Heart right ventricle (tissue), 16 donors: ENCODE results near the gene NOTO. TPM values are rescaled to one million over a fixed set of nuclear protein-coding genes. Genes with fewer than 3 reads are reported as not detected.
"Not testable (repeated sequence)": the region's sequence is repeated elsewhere in the genome, so short reads cannot be mapped to it uniquely, and the experiment has no call there.

ENCODE experiments used
- ATAC-seq, 8 donors: fragments of 200-7000 bp; cut with Tn5 transposase; one replicate each; pipeline ENCODE4 v1.9.1; 2020; ENCODE audit warnings: mild to moderate bottlenecking in 8 of 8, moderate library complexity in 8 of 8, moderate number of reproducible peaks in 1 of 8
- DNase-seq, 2 donors: peaks; one replicate each; pipeline ENCODE4 v3.0.0-alpha.2; 2020
- H3K27ac ChIP-seq, 10 donors: fragments of 200-600 bp; sonication (generic) in 2 of 10; one replicate each; pipeline versions ENCODE4 v1.5.0 to v1.8.0; 2020 to 2022; ENCODE audit warnings: mild to moderate bottlenecking in 3 of 10
- H3K27me3 ChIP-seq, 7 donors: fragments of 200-600 bp; one replicate each; pipeline ENCODE4 v1.8.0; 2021 to 2022; ENCODE audit warnings: mild to moderate bottlenecking in 2 of 7
- H3K36me3 ChIP-seq, 9 donors: fragments of 200-600 bp; sonication (generic) in 1 of 9; one replicate each; pipeline versions ENCODE4 v1.5.0 to v1.8.0; 2020 to 2022; ENCODE audit warnings: mild to moderate bottlenecking in 2 of 9
- H3K4me1 ChIP-seq, 9 donors: fragments of 200-600 bp; sonication (generic) in 1 of 9; one replicate each; pipeline versions ENCODE4 v1.5.0 to v1.8.0; 2020 to 2022; ENCODE audit warnings: mild to moderate bottlenecking in 4 of 9
- H3K4me3 ChIP-seq, 10 donors: fragments of 200-600 bp; sonication (generic) in 2 of 10; one replicate each; pipeline versions ENCODE4 v1.5.0 to v1.8.0; 2020 to 2022; ENCODE audit warnings: mild to moderate bottlenecking in 7 of 10, moderate library complexity in 2 of 10
- H3K9me3 ChIP-seq, 11 donors: fragments of 200-600 bp in 10 of 11; sonication (generic) in 2 of 11; one replicate each; pipeline versions ENCODE4 v1.5.0 to v1.8.0; 2013 to 2022; ENCODE audit warnings: mild to moderate bottlenecking in 2 of 11, control low read depth in 1 of 11, moderate library complexity in 1 of 11
- whole genome bisulfite sequencing, 2 donors: extraction: QIAGEN DNeasy Blood & Tissue Kit; methylation state at CpG; one replicate each; pipeline ENCODE4 v1.1.7; 2013; ENCODE audit warnings: inconsistent platforms in 1 of 2; 5-methylcytosine and 5-hydroxymethylcytosine counted together
- intact Hi-C, 10 donors: fragments of 100-400 bp; cut with DNase I; formaldehyde crosslinking; loops; one replicate each; pipeline versions ENCODE4 v1.11.1 to v1.14.2; 2022
- polyA plus RNA-seq, 2 donors: library from polyadenylated mRNA; stranded (reverse); fragments of 200-250 nt; gene quantifications; one replicate each; pipeline ENCODE4 v1.2.3, GENCODE V29; 2013
- total RNA-seq, 10 donors: library from RNA; stranded (reverse); fragmentation: NEBNext Ultra II Directional in 3 of 10; extraction: Animal tissue kit (Norgen Biotek cat#: 25700) in 3 of 10; gene quantifications; one replicate each; pipeline versions ENCODE4 v1.2.1 to v1.2.4, GENCODE V29; 2021 to 2023
- TF ChIP-seq, protein P1 (sequence below), 9 donors: fragments of 200-600 bp; sonication (generic) in 2 of 9; IDR thresholded peaks; one replicate each; pipeline versions ENCODE4 v1.5.0 to v1.8.0; 2021 to 2022; ENCODE audit warnings: antibody characterized with exemption in 9 of 9, mild to moderate bottlenecking in 5 of 9, moderate library complexity in 1 of 9
- donor health status: Arrhythmogenic right ventricular cardiomyopathy.
- donor health status: ischemic (EF 13 %, LVEDD 7.1; RV severe dilation, severe dysfunction).
- donor health status: healthy with polysubstance abuse.
- donor health status: DM: no; HTN: yes; CAD: no.
- donor health status: DM: no; HTN: no; CAD: no.
- donor health status: ischemic (EF 25% LVEDD 6.9; RV normal size, moderate dysfunction).
- donor health status: ischemic (EF 25% LVEDD 5.7; RV mildly dilated, moderate dysfunction).
- donor health status: healthy.
- donor health status: DM: yes; HTN: yes; CAD: no.
- donor health status: Ischemic cardiomyopathy.
- donor health status: ischemic (EF 35%, LVEDD 5.7; RV mildly dilated, moderate dysfunction).
- donor health status: nonischemic (EF 11% LVEDD 7.7; RV severe dilation, severe dysfunction).
- donor health status: DM: yes; HTN: yes; CAD: no.
- donor health status: PGD.
- donor health status: ischemic (EF 29% LVEDD 5.4; RV normal size, mild dysfunction).
- donor health status: nonischemic (EF 23%, LVEDD 6.1; RV moderate dilation, normal function).

Gene NOTO
- total and polyA plus RNA-seq, 12 donors: not detected

DNA sequence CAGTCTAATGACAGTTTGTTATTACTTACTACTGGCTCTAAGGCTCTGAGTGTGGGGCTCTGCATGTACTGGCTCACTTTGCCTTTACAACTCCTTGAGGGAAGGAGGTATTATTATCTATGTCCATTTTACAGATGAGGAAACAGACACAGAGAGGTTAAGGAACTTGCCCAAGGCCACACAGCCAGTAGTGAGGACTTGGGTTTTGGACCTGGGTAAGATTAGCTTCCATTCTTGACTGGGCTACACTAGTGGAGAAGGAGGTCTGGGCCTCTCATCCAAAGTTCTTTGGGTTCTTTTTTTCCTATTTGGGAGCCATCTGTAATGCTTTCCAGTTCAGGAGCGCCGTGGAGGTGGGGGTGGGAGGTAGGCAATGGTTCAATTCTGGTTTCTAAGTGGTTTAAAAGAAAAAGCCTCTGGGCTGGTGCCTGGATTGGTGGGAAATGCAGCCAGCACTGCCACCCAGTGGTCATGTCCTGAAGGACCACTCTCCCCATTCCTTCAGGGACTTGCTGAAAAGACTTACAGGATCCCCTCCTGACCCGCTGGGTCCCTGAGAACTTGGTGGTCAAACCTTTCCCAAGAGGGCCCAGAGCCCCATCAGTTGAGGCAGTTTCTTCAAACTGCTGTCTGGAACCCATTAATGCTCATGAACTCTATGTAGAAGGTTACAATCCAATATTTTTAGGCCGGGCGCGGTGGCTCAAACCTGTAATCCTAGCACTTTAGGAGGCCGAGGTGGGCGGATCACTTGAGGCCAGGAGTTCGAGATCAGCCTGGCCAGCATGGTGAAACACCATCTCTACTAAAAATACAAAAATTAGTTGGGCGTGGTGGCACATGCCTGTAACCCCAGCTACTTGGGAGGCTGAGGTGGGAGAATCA, 38.6 kb upstream of the NOTO start:
- ATAC-seq: peak; percentile 58 to 90 (median 83)
- Histone ChIP-seq H3K27me3 (peaks cover 0 to 4% (median 0%) of the 10 kb centered on the region in 7 donors), H3K27ac (no peak overlapping the region), H3K36me3 (no peaks in the 10 kb centered on the region), H3K4me3 (no peak overlapping the region), H3K9me3 (no peaks in the 10 kb centered on the region), H3K4me1 (no peaks in the 10 kb centered on the region)
- peak; percentile 60 to 66 for DNase-seq
- intact Hi-C loops: loop anchor here (1.0 to 5.0 kb wide), 6 partner anchors 79 to 271 kb away; no protein-coding TSS in a partner anchor
- WGBS, 2 donors: 55 to 56% methylated on average over 10 of the region's 10 CpGs
- TF ChIP-seq, protein P1, sequence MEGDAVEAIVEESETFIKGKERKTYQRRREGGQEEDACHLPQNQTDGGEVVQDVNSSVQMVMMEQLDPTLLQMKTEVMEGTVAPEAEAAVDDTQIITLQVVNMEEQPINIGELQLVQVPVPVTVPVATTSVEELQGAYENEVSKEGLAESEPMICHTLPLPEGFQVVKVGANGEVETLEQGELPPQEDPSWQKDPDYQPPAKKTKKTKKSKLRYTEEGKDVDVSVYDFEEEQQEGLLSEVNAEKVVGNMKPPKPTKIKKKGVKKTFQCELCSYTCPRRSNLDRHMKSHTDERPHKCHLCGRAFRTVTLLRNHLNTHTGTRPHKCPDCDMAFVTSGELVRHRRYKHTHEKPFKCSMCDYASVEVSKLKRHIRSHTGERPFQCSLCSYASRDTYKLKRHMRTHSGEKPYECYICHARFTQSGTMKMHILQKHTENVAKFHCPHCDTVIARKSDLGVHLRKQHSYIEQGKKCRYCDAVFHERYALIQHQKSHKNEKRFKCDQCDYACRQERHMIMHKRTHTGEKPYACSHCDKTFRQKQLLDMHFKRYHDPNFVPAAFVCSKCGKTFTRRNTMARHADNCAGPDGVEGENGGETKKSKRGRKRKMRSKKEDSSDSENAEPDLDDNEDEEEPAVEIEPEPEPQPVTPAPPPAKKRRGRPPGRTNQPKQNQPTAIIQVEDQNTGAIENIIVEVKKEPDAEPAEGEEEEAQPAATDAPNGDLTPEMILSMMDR (IDR thresholded peaks at IDR 0.05): peak; percentile 75 to 93 (median 87)

DNA sequence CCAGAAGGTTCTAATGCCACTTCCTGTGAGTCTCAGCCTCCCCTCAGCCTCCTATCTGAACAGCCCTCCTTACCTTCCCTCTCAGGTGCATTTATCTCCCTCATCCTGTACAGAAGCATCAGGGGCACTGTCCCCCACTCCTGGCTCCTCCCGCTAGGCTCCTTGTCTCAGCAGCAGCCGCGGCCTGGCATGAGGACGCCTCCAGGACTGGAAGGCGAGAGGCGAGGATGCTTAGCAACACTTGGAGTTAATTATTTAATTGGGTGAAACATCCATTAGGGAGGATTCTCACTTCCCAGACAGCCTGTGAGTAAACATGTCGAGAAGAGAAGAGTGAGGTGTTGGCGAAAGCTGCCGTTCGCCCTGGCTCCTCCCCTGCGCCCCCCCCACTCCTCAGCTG, 36.4 kb upstream of the NOTO start:
- intact Hi-C loops, H3K27ac ChIP-seq, H3K9me3 ChIP-seq, H3K27me3 ChIP-seq, DNase-seq, H3K36me3 ChIP-seq, ATAC-seq, H3K4me3 ChIP-seq, H3K4me1 ChIP-seq: not testable (repeated sequence)
- 56 to 60% methylated on average over 11 of the region's 11 CpGs for WGBS, 2 donors

DNA sequence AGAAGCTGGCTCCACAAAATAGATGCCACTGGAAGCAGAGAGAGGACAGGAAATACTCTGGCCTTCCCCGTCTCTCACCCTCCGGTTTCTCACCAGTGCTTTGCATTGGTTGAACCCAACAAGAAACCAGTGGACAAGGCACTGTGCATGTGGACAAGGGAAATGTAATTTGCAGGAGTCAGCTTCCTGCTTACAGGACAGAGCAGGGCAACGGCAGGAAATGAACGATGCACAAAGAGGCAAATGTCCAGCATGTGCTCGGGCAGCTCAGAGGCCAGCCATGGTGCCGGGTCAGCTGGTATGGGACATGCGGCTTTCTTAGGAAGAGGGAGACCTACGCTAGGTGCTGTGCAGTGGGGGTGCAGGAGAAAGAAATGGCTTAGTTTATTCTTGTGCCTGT, 35.6 kb upstream of the NOTO start:
- H3K4me1 ChIP-seq, H3K4me3 ChIP-seq, intact Hi-C loops: not testable (repeated sequence)

DNA sequence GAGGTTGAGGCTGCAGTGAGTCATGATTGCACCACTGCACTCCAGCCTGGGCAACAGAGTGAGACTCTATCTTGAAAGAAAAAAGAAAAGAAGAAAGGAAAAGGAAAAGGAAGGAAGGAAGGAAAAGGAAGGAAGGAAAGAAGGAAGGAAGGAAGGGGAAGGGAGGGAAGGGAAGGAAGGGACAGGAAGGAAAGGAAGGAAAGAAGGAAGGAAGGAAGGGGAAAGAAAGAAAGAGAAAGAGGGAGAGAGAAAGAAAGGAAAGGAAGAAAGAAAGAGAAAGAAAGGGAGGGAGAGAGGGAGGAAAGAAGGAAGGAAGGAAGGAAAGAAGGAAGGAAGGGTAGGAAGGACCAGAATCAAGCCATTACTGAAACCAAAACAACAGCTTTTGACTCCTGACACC, 34.0 kb upstream of the NOTO start:
- H3K4me3 ChIP-seq, DNase-seq, H3K9me3 ChIP-seq, ATAC-seq, H3K36me3 ChIP-seq, H3K27me3 ChIP-seq, H3K27ac ChIP-seq, intact Hi-C loops, H3K4me1 ChIP-seq: not testable (repeated sequence)

More for the DNA sequence above, 35.6 kb upstream of the NOTO start:
- 61 to 65% methylated on average over 3 of the region's 8 CpGs for WGBS, 2 donors
- not testable (repeated sequence) for ATAC-seq, H3K27me3 ChIP-seq, H3K27ac ChIP-seq, H3K36me3 ChIP-seq, H3K9me3 ChIP-seq, DNase-seq

DNA sequence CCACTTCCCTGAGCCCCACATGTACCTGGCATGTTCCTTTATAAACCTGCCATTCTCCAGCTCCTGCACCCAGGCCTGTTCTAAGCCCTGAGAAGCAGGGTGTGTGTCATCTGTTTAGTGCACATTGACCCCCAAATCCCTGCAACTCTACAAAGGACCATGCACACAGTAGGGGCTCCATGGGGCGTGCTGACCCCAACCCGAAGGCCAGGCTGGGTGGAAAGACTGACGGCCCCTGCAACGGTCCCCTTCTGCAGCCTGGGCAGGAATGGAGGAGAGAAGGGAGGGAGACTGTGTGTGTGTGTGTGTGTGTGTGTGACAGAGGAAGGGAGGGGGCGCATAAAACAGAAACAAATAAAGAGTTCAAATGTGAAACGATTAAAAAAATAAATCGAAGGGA, 32.0 kb upstream of the NOTO start:
- intact Hi-C loops: loop anchor here in 1 of 10 donors (10.0 kb wide), 1 partner anchor 396 kb away; no protein-coding TSS in a partner anchor
- not testable (repeated sequence) for DNase-seq, H3K9me3 ChIP-seq, H3K4me1 ChIP-seq, H3K27ac ChIP-seq, ATAC-seq, H3K4me3 ChIP-seq, H3K36me3 ChIP-seq
- WGBS, 2 donors: 70 to 84% methylated on average over 5 of the region's 7 CpGs
- peaks cover 0 to 13% (median 0%) of the 10 kb centered on the region in 7 donors for H3K27me3 ChIP-seq

DNA sequence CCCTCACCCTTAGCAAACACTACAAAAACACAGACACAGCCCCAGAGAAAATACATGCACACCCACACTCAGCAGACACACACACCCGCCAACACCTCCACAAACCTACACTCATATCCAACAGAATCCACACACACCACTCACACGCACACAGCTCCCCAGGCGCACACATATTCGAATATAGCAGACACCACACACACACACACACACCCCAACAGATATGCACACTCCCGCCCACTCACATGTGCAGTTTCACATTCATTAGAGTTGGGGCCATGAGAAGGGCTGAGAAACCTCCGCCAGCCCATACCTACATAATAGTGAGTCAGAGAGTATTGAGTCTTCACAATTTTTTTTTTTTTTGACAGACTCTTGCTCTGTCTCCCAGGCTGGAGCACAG, 29.4 kb upstream of the NOTO start:
- peaks cover 4 to 30% (median 24%) of the 10 kb centered on the region in 9 donors for H3K4me1 ChIP-seq
- no peak for ATAC-seq
- no peaks in the 10 kb centered on the region for H3K36me3 ChIP-seq
- DNase-seq: no peak
- H3K9me3 ChIP-seq: no peaks in the 10 kb centered on the region
- WGBS, 2 donors: 88 to 92% methylated on average over 6 of the region's 6 CpGs
- intact Hi-C loops: loop anchor here in 1 of 10 donors (10.0 kb wide), 1 partner anchor 398 kb away; no protein-coding TSS in a partner anchor
- H3K27ac ChIP-seq: no peak overlapping the region
- H3K4me3 ChIP-seq: no peak overlapping the region
- H3K27me3 ChIP-seq: peaks cover 0 to 35% (median 2%) of the 10 kb centered on the region in 7 donors
- TF ChIP-seq, protein P1 (IDR thresholded peaks at IDR 0.05): no peak
